HG03571 (cell line): ENCODE measurements around the gene GATC.
A peak's percentile ranks its signal among the peaks of the same experiment; 100 is the strongest.
"Not testable (repeated sequence)": the region's sequence is repeated elsewhere in the genome, so short reads cannot be mapped to it uniquely, and the experiment has no call there.

Experiments used
- ATAC-seq: cut with Tn5 transposase; IDR thresholded peaks from one replicate; pipeline ENCODE4 v1.9.1; 2021; ENCODE audit not compliant: unreplicated experiment

Gene GATC

DNA sequence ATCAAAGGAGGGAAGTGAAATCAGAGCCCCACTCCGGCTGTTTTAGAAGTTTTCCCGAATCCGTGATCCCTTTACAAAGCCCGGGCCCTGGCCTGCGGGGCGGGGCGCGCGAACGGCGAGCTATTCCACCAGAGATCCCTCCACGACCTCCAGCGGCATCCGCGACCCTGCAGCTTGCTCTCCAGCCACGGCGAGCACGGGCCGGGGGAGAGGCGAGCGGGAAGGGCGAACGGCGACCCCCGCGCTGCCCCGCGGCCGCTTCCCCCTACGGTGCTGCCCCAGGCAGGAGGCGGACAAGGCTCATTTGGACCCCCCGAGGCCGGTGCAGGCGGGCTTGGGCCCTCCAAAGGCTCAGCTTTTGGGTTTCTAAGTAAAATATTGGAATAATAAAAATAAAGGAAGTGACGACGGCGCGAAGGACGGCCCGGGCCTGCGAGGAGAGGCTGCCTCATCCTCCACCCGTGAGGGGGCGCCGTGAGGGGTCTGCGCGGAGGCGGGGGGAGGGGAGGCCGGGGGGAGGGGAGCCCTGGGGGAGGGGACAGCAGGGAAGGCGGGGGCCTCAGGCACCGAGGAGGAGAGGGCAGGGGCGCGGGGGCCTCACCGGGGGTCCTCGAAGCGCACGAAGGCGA lies 22.7 kb downstream of the GATC start:
- peak; percentile 20 for ATAC-seq

- peak; percentile 87 for ATAC-seq
Observed at GRCh38 chr12:120469450-120470149, 23.4 kb downstream of the GATC start, which contains the start of gene SRSF9. Gene SRSF9 (minus strand): TSS chr12:120469748. CDS start chr12:120469609, 139 bp downstream.

DNA sequence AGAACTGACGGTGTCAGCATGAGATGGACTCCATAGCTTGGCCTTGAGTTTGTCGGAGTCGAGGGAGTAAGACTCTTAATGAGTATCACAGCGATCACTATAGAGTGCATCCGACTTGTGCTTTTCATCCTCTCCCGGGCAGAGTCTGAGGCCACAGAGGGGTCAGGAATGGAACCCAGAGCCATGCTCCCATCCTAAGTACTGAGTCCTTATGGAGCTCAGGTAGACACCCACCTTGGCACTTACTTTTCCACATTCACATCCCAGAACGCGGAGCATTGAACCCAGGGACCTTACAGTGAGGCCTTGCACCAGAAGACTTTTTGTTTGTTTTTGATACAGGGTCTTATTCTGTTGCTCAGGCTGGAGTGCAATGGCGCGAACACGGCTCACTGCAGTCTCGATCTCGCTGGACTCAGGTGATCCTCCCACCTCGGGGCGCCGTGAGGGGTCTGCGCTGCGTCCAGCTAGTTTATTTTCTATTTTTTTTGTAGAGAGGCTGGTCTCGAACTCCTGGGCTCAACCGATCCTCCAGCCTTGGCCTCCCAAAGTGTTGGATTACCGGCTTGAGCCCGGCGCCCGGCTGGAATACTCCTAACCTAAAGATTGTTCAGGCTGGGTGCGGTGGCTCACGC lies 24.0 kb downstream of the GATC start:
- peak; percentile 7 for ATAC-seq

GRCh38 chr12:120472521-120472920 lies 26.3 kb downstream of the GATC start:
- ATAC-seq: no peak

GRCh38 chr12:120473807-120474615 lies 27.8 kb downstream of the GATC start:
- ATAC-seq: no peak

- ATAC-seq: no peak
Observed at GRCh38 chr12:120474616-120474960, 28.3 kb downstream of the GATC start.

DNA sequence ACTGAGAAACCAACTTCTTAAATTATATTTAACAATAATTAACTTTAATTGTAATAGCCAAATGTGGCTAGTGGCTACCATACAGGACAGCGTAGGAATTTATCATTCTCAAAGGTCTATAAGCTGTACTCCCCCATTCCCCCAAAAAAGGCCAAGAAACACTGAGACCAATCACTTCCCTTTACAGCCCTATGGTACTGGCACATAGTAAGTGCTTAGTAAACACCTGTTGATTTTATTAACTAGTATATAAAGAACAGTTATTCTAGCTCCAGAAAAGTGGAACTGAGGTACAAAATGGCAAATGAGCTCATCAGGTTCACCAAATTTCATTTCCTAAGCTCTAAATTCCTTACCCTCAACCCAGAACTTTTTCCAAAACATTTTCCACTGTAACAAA lies 29.4 kb downstream of the GATC start:
- no peak for ATAC-seq

- no peak for ATAC-seq
Observed at GRCh38 chr12:120479458-120479857, 33.2 kb downstream of the GATC start.

DNA sequence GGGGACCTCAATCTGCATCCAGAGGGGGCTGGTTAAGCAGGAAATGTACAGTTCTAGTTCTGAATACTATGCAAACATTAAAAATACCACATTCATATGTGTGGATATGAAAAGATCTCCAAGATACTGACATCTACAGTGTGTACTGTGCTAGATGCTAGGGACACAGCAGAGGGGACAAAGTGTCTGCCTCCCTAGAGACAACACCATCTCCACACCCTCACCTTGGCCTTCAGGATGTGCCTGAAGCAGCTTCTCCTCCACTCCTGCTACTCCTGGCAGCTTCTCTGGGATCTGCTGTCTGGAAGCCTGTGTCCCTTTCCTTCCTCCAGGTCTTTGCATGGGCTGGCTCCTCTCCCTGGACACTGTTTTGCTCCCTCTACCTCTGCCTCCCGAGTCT lies 34.0 kb downstream of the GATC start:
- no peak for ATAC-seq

DNA sequence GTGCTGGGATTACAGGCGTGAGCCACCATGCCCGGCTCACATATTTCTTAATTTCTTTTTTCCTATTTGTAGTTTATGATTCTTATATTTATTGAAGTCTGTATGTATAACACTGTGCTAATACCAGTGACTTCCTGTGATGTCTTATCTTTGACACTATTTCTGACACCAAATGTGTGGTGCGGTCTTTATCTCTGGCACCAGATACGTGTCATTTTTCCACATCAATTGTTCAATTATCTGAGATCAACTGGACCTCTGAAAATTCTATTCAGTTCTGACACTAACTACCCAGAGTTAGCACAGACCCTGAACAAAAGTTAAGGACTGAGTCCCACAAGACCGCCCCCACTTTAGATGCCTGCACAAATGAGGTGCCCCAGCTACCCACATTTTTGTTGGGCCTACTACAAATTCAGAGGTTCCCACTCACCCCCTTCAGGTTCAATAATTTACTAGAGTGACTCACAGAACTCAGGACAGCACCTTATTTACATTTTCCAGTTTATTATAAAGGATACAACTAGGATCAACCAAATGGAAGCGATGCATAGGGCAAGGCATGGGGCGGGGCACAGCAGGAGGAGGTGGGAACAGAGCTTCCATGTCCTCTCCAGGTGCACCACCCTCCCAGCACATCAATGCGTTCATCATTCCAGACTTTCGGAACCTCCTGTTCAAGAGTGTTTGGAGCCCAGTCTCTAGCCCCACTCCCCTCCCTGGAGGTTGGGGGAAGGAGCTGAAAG lies 35.0 kb downstream of the GATC start:
- ATAC-seq: no peak

GRCh38 chr12:120483621-120484020 lies 37.4 kb downstream of the GATC start:
- no peak for ATAC-seq

- ATAC-seq: no peak
Observed at GRCh38 chr12:120485961-120486881, 40.0 kb downstream of the GATC start.

DNA sequence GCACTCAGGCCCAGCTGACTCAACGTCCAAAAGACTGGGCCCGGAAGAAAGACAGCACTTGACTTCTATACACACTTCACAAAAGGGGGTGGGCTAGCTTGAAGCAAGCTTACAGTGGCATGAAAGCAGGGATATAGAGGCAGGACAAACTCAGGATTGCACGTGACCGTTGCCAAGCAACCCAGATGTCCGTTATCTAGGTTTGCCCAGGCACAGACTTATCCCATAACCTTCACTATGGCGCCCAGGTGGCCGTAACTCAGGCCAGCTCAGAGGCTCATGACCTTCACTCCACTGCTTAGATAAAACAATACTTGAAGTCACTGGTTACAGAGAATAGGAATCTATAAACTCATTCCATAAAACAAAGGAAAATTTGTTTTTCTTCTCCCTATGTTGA lies 41.3 kb downstream of the GATC start:
- ATAC-seq: not testable (repeated sequence)

DNA sequence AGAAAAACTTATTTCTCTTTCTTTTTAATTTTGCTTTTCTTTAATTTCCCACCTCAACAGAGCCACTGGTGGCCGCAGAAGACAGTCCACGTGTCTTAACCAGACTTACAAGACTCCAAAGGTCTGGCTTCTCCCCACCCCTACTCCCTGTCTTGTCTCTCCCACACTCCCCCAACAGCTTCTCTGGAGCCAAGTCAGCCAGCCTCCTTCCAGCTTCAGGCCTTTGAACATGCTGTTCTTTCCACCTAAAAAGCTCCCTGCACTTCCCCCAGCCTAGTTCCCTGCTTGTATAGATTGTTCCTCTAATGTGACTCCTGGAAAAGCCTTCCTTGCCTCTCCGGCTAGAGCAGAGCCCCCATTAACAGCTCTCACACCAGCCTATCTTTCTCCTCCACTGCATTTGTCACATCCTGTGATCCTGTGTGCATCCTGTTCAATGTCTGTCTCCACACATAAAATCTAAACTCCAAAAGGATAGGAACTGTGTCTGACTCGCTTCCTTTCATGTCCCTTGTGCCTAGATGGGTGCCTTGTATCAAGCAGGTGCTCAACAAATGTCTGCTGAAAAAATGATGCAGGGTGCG lies 41.9 kb downstream of the GATC start:
- ATAC-seq: no peak

GRCh38 chr12:120489018-120489417 lies 42.8 kb downstream of the GATC start:
- ATAC-seq: no peak

- no peak for ATAC-seq
Observed at GRCh38 chr12:120490325-120490724, 44.1 kb downstream of the GATC start.

GRCh38 chr12:120490833-120491512 lies 44.7 kb downstream of the GATC start:
- no peak for ATAC-seq

GRCh38 chr12:120495186-120495730 lies 49.0 kb downstream of the GATC start:
- no peak for ATAC-seq
